Peyer's patch (tissue), 4 donors: ENCODE data around the gene RFX4.

Experiments used
- POLR2A ChIP-seq, 2 donors: fragments of 450-650 bp; IDR thresholded peaks; one replicate each; pipeline ENCODE4 v1.5.1; 2017; ENCODE audit warnings: antibody characterized with exemption in 2 of 2, mild to moderate bottlenecking in 2 of 2, moderate library complexity in 2 of 2
- TF ChIP-seq, protein P1 (sequence below), 6 experiments: fragments of 450-650 bp in 4 of 6; fragments of 200-600 bp in 2 of 6; sonication (generic) in 1 of 6; IDR thresholded peaks; one replicate each; pipeline ENCODE4 v1.5.1; 2017 to 2019; ENCODE audit warnings: antibody characterized with exemption in 6 of 6, mild to moderate bottlenecking in 3 of 6, moderate library complexity in 1 of 6

- TF ChIP-seq, protein P1, sequence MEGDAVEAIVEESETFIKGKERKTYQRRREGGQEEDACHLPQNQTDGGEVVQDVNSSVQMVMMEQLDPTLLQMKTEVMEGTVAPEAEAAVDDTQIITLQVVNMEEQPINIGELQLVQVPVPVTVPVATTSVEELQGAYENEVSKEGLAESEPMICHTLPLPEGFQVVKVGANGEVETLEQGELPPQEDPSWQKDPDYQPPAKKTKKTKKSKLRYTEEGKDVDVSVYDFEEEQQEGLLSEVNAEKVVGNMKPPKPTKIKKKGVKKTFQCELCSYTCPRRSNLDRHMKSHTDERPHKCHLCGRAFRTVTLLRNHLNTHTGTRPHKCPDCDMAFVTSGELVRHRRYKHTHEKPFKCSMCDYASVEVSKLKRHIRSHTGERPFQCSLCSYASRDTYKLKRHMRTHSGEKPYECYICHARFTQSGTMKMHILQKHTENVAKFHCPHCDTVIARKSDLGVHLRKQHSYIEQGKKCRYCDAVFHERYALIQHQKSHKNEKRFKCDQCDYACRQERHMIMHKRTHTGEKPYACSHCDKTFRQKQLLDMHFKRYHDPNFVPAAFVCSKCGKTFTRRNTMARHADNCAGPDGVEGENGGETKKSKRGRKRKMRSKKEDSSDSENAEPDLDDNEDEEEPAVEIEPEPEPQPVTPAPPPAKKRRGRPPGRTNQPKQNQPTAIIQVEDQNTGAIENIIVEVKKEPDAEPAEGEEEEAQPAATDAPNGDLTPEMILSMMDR (IDR thresholded peaks at IDR 0.05) = no peak
- TF ChIP-seq POLR2A (IDR thresholded peaks at IDR 0.05) = no peak
These were observed 6.0 kb upstream of the RFX4 start for GRCh38 chr12:106576848-106577247.
